ENCODE measurements around the gene ERC2.

ERC2 gene

GRCh38 chr3:55723653-55724406 lies 744.4 kb downstream of the ERC2 start:
- no peak for DNase-seq

DNA sequence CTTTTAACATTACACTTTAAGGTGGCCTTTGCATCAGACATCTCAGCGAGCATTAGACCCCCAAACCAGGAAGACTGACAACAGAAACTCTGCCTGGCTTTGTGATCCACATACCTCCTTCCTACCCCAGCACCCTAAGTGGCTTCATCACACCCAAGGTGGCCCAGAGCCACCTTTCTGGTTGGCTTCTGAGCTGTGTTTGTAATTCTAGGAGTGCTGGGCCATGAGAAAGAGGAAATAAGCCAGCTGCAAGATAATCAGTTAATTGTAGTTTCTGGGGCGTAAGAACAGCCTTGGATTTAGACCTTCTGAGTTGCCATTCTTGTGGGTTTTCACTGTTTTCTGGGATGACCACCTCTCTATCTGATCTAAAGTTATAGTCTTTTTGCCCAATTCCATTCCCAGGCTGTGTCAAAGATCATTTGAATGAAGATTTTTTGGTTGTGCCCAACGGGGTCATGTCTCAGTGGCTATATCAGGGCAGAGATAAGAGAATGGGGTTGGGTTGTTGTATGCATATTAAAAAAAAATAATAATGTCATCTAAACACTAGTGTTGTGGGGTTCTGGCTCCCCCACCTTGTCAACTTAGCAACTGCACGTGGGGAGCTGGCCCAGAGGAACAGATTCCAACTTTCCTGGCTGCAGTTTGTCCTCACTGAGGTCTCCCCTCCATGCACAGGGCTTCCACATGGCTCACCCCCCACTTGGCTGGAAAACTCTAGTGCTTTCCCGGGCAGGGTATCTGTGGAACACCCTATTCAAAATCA lies 746.4 kb downstream of the ERC2 start:
- DNase-seq: no peak

DNA sequence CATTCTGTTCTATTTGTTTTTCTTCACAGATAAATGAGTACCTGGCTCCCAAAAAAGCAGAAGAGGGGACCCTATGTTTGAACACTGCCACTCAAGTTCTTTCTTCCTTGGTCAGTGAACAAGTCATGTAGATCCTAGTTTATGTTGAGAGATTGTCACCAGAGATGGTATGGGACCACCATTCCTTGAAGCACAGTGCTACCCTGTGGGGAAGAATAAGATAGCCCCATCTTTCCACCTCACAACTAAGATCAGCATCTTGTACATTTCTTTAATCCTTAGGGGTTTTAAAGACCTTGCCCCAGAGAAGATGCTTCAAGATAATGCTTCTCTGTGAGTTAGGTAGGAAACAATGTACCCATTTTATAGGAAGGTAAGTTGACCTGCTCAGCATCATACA lies 747.7 kb downstream of the ERC2 start:
- no peak for DNase-seq

DNA sequence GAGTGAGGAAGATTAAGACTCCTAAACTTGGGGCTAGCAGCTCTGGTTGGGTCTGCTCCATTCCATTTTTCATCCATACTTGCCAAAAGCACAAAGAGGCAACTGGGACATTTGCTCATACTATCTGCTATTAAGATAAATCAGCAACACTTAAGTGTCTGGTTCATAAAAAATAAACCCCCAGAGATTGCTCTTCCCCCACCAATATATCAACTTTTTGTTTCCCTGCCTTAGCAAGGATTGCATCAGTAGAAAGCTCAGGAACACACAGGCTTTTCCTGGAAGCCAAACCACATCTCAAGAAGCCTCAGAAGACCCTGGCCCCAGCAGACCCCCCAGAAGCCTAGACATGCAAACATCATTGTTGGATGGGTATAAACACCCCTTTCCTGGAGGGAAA lies 748.8 kb downstream of the ERC2 start:
- no peak for DNase-seq

DNA sequence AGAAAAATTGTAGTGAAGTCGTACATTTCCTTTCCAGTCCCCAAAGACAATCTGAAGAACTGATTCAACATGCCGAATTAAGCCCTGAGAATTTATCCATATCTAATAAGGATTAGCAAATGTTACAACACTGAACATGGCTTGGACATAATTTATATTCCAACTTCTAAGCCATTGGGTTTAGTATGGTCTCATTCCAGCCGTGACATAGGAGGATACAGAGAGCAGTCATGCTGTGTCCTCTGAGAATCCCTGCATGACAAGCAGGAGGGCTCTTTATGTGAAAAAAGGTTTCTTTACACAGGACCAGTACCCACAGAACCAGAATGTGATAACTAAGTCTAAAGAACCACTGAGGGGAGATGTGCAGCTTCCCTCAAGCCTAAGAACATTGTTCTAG lies 749.3 kb downstream of the ERC2 start:
- no peak for DNase-seq

- DNase-seq: no peak
These were observed 749.7 kb downstream of the ERC2 start for GRCh38 chr3:55718521-55718921.

DNA sequence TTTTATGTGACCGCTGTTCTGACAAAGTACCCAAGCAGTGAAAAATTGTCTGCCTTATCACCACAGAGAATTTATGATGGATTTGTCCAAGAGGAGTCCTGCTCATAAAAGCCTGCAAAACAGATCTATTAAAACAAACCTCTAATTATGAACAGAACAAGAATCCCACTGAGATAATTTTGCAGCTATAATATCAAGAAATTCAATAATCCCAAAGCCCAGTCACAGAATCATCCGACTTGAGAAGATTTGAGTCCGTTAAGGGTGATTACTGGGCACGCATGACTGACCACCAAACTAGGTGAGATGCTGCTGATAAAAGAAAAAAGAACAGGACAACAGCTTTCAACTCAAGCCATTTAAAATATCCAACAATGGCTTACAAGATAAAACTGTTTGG lies 750.2 kb downstream of the ERC2 start:
- DNase-seq: no peak

DNA sequence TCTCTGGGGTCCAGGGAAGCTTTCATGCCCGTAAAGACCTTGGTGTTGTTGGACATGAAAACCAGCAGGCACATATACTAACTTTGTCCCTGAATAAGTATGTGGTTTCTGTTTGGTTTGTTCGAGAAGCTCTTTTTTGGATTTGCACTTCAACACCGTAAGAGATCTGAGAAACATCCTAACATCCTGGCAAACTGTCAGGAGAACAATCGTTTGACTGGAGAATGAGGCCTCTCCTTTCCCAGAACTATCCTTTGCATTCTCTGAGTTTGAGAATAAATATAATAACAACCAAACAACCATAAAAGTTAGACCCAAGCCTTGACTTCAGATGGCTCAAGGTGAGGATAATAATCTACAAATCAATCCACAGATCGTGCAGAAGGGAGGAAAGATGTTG lies 750.8 kb downstream of the ERC2 start:
- no peak for DNase-seq

- DNase-seq: no peak
These were observed 751.5 kb downstream of the ERC2 start for GRCh38 chr3:55716611-55717225.

DNA sequence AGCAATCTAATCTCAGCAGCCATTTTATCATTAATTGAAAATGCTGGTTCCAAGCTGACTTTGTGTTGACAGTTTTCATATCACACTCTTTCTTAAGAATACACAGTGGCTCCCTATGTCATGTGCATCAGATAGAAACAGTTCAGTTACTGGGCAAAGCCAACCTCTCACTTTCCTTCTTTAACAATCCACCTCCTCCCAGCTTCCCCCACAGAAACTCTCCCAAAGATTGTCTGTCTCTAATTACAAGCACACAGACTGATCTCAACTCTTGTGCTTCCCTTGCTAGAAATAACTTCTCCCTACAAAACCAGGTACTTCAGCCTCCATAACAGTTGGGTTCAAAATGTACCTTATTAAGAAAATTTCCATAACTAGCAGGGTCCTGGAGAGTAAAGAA lies 752.2 kb downstream of the ERC2 start:
- DNase-seq: no peak

DNA sequence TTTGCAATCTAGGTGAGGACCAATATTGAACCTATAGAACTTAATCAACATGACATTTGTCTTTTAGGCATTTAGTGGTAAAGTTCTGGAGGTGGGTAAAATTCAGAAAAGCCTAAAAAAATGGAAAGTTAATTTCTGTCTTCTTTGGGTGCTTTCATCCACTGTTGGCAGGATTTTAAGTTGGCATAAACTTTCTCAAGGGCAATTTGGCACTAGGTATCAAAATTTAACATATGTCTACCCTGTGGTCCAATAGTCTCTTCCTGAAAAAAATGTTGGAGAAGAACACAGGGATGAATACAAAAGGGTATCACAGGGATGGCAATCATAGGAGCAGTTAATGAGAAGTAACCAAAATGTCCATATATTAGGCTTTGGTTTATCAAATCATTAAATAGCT lies 754.2 kb downstream of the ERC2 start:
- no peak for DNase-seq

DNA sequence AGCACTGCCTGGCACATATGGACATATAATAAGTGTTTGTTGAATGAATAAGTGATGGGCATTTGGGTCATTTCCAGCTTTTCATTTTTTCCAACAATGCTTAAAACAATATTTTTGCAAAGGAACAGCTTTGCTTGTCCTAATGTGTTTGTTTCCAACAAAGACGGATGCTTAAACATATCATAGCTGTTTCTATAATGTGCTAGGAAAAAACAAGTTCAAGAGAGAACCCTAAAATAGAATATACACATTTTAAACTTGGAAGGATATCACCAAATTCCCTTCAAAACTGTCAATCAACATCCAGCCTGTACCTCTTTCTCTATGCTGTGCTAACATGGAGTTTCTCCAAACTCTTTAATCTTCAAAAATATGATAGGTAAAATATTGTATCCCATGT lies 756.6 kb downstream of the ERC2 start:
- DNase-seq: no peak

- no peak for DNase-seq
These were observed 758.8 kb downstream of the ERC2 start for GRCh38 chr3:55709411-55710012.

DNA sequence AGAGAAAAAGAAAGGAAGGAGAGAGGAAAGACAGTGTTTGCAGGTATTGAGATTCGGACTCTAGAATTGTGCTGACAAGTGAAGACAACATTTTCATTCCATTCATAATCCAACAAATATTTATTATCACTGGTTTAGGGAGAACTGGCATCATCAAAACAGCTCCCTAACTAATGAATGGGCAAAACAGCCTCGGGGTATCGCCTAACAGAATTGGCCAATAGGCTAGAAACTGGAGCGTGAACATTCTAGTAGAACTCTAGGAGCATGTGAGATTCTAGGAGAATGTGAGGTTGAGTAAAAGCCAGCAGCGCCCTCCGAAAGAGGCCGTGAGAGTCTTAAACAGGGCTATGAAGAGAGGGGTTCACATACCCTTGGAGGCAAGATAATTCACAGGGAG lies 759.3 kb downstream of the ERC2 start:
- no peak for DNase-seq

GRCh38 chr3:55708242-55708641 lies 760.0 kb downstream of the ERC2 start:
- DNase-seq: no peak

DNA sequence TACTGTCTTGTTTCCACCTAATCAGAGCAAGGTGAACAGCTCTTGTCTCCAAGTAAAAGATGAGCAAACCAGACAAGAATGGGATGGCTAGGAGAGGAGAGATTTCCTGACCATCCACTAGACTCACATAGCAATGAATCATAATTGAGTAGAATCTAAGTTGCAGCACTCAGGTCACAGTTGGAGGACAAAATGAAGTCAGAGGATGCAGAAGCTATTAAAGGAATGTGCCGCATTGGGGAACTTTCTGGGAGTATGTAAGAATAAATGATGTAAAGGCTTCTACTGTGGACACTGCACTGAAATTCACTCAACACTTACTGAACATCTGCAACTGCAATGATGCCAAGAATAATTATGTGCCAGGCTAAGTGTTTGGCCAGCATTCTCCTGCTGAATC lies 763.7 kb downstream of the ERC2 start:
- no peak for DNase-seq

DNA sequence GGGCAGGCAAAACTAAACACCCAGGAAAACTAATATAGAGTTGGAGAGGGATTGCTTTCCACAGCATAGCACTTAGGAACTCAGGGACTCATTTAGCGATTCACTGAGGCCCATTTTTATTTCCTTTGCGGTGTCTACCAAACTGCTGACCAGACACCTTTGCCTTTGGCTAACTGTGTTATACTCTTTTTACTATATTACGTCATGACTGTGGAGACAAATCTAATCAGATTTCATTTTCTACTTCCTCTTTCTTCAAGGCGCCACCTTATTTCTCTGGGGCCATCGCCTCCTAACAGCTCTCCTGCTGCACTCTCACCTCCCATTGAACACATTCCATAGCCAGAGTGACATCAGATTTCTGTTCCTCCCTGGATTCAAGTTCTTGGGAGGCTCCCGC lies 765.4 kb downstream of the ERC2 start:
- no peak for DNase-seq

- peak; percentile 18 for DNase-seq
These were observed 766.3 kb downstream of the ERC2 start for GRCh38 chr3:55701997-55702396.

GRCh38 chr3:55698831-55699230 lies 769.4 kb downstream of the ERC2 start:
- DNase-seq: no peak

GRCh38 chr3:55697177-55697865 lies 770.9 kb downstream of the ERC2 start:
- no peak for DNase-seq

DNA sequence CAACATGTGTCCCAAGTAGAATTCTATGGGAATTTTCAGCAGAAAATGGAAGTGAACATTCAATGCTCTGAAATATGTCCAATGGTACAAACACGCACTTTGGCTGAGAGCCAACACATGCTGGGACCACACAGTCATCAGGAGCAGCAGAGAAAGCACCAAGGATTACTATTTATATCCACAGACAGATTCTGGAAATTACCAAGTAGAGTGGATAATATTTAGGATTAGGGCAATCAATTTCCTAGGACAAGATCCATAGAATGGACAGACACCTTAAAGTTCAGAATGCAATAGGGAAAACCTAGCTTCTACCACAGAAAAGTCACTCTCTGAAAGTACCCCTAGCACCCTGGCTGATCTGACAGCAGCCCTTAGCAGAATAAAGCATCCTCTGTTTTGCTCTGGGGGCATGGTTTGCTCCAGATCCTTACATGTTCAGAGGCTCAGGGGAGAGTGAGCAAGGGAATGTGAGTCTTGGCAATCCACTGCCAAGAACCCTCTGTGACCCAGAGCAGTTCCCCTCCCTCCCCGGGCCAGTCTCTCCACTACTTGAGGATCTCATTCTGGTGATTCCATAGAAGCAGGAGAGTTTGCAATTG lies 775.2 kb downstream of the ERC2 start:
- no peak for DNase-seq

DNA sequence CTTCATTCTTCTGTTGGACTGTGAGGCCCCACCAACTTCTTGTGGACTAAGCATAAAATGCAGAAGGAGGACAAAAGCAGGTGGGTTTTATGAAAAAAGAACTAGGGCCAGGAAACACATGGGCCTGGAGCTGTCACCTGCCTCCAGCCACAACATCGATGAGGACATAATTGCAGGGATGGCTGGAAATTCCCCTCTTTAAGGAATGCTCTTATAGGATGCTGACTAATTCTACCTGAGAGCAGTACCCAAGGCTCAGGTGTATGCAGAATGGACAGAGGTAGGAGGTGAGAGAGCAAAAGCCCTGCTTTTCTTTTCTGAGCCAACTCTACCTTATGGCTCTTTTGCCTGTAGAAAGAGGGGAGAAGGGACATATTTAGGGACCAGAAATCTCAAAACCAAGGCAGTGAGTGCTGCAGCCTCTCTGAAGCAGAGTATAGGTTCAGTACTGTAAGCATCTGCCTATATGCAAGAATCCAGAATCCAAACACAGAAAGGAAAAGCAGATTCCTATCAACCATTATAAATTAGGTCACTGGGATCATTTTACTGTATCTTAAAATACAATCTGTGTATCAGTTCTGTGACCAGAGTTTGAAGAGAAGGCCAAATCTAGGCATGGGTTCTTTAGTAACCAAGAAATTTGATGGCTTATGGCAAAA lies 775.8 kb downstream of the ERC2 start:
- no peak for DNase-seq

Measured in NCI-H774 (cell line).